ENCODE measurements around the gene SPRR2B. TPM values are rescaled to one million over a fixed set of nuclear protein-coding genes. Genes with fewer than 3 reads are reported as not detected.

Gene SPRR2B
- total and polyA plus RNA-seq, 2 donors (not counting 1 experiment from before 2014, with no cell fraction given), result not detected

DNA sequence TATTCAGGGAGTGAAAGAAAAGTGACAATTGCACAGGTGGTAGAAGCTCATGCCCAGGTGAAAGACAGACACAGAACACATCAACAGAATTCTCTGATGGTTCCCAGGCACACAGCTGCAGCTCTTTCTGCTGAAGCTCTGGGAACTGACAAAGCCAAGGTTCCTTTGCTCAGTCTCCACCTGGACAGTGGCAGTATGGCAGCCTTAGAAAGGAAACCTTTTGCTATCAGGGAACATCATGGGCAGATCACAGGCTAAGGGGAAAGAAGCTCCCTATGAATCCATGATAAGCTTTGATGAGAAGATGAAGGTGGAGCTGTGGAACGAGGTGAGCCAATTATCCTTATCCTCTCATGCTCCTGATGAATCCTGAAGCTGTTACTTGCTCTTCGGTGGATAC is 1.2 kb downstream of the SPRR2B start:
- no peak for TF ChIP-seq EZH2 (IDR thresholded peaks at IDR 0.05; ENCODE audit: low read length, missing control alignments)
- no peak for TF ChIP-seq CTCF (conservative IDR thresholded peaks at IDR 0.05 in 1 of 2, IDR thresholded peaks at IDR 0.05 in 1 of 2; ENCODE audit: low read depth in 1 of 2, low read length in 2 of 2)
- no peak overlapping the region for H2AFZ ChIP-seq (ENCODE audit: low read length)
- H3K79me2 ChIP-seq (ENCODE audit: control insufficient read depth, insufficient read depth, low read length), result no peaks in the 10 kb centered on the region
- H3K27me3 ChIP-seq (ENCODE audit: control insufficient read depth, insufficient read depth, low read length), result no peaks in the 10 kb centered on the region
- no peak overlapping the region for H3K4me2 ChIP-seq (ENCODE audit: extremely low read depth, insufficient read depth, low read length)
- H3K4me1 ChIP-seq (ENCODE audit: control insufficient read depth, extremely low read depth, insufficient read depth, low read length), result no peaks in the 10 kb centered on the region
- H3K27ac ChIP-seq (ENCODE audit: insufficient read depth, low read length), result no peak overlapping the region
- no peak for DNase-seq (ENCODE audit: low read depth in 2 of 2)
- no peak overlapping the region for H3K4me3 ChIP-seq (replicated peaks in 1 of 4; ENCODE audit: control extremely low read depth in 1 of 4, insufficient read depth in 1 of 4, low read depth in 3 of 4, low read length in 4 of 4)
- H3K9me3 ChIP-seq (ENCODE audit: control insufficient read depth, insufficient read depth, low read depth, low read length), result no peaks in the 10 kb centered on the region
- no peaks in the 10 kb centered on the region for H3K36me3 ChIP-seq (ENCODE audit: control insufficient read depth, insufficient read depth, low read length)
- no peak overlapping the region for H3K9ac ChIP-seq (ENCODE audit: insufficient read depth, low read length)
- no peaks in the 10 kb centered on the region for H4K20me1 ChIP-seq (ENCODE audit: control insufficient read depth, extremely low read depth, insufficient read depth, low read length)

DNA sequence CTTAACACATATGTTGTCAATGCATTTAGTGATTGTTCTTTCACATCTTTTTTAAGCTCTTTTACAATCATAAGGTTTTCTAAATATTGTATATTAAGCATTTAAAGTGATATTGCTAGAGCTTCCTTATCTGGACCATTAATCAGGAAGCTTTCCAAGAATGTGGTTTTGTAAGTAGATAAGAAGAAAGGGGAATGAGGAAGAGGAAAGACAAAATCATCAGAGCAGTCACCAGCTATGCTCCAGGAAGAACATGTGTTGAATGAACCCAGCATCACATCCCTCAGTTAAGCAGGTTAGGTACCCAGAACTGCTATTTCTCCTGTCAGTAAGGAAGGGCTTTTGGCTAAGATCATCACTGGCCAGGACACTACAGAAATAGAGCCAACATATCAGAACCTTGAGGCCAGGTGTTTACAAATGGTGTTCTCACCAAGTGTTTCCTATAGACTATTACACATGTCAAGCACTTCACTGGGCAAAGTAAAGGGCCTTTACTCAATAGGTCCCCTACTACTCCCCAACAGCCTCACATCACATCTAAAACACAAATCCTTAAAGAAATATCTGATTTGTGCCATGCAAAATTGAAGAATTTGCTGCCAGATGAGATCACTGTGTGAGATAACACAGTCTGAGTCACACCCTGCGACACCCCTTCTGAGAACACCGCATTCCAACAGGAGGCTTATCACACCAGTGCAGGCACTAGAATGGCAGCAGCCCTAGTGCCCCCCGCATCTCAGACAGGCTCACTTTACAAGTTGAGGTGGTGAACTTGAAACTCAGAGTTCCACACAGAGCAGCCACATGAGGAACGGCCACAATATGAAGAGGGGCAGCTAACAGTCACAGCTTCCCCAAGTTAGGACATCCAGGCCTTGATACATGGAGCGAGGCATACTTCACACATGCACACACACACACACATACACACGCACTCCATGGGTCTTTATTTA is 12.3 kb downstream of the SPRR2B start:
- no peak overlapping the region for H3K27ac ChIP-seq (ENCODE audit: insufficient read depth, low read length)
- no peaks in the 10 kb centered on the region for H3K9me3 ChIP-seq (ENCODE audit: control insufficient read depth, insufficient read depth, low read depth, low read length)
- H3K36me3 ChIP-seq (ENCODE audit: control insufficient read depth, insufficient read depth, low read length), result no peaks in the 10 kb centered on the region
- H3K4me2 ChIP-seq (ENCODE audit: extremely low read depth, insufficient read depth, low read length), result no peak overlapping the region
- H3K9ac ChIP-seq (ENCODE audit: insufficient read depth, low read length), result no peak overlapping the region
- H2AFZ ChIP-seq (ENCODE audit: low read length), result no peak overlapping the region
- no peak for TF ChIP-seq EZH2 (IDR thresholded peaks at IDR 0.05; ENCODE audit: low read length, missing control alignments)
- TF ChIP-seq CTCF (conservative IDR thresholded peaks at IDR 0.05 in 1 of 2, IDR thresholded peaks at IDR 0.05 in 1 of 2; ENCODE audit: low read depth in 1 of 2, low read length in 2 of 2), result no peak
- H3K4me3 ChIP-seq (replicated peaks in 1 of 4; ENCODE audit: control extremely low read depth in 1 of 4, insufficient read depth in 1 of 4, low read depth in 3 of 4, low read length in 4 of 4), result no peak overlapping the region
- no peaks in the 10 kb centered on the region for H4K20me1 ChIP-seq (ENCODE audit: control insufficient read depth, extremely low read depth, insufficient read depth, low read length)
- no peaks in the 10 kb centered on the region for H3K79me2 ChIP-seq (ENCODE audit: control insufficient read depth, insufficient read depth, low read length)
- no peak for DNase-seq (ENCODE audit: low read depth in 2 of 2)
- no peaks in the 10 kb centered on the region for H3K4me1 ChIP-seq (ENCODE audit: control insufficient read depth, extremely low read depth, insufficient read depth, low read length)
- H3K27me3 ChIP-seq (ENCODE audit: control insufficient read depth, insufficient read depth, low read length), result no peaks in the 10 kb centered on the region

GRCh38 chr1:153058154-153058553 is 13.3 kb downstream of the SPRR2B start:
- Histone ChIP-seq H3K27ac (ENCODE audit: insufficient read depth, low read length) (no peak overlapping the region), H3K79me2 (ENCODE audit: control insufficient read depth, insufficient read depth, low read length) (no peaks in the 10 kb centered on the region), H3K4me3 (replicated peaks in 1 of 4; ENCODE audit: control extremely low read depth in 1 of 4, insufficient read depth in 1 of 4, low read depth in 3 of 4, low read length in 4 of 4) (no peak overlapping the region), H3K4me1 (ENCODE audit: control insufficient read depth, extremely low read depth, insufficient read depth, low read length) (no peaks in the 10 kb centered on the region), H4K20me1 (ENCODE audit: control insufficient read depth, extremely low read depth, insufficient read depth, low read length) (no peaks in the 10 kb centered on the region), H3K4me2 (ENCODE audit: extremely low read depth, insufficient read depth, low read length) (no peak overlapping the region), H3K36me3 (ENCODE audit: control insufficient read depth, insufficient read depth, low read length) (no peaks in the 10 kb centered on the region), H3K9ac (ENCODE audit: insufficient read depth, low read length) (no peak overlapping the region), H3K9me3 (ENCODE audit: control insufficient read depth, insufficient read depth, low read depth, low read length) (no peaks in the 10 kb centered on the region), H3K27me3 (ENCODE audit: control insufficient read depth, insufficient read depth, low read length) (no peaks in the 10 kb centered on the region), H2AFZ (ENCODE audit: low read length) (no peak overlapping the region)
- no peak for DNase-seq (ENCODE audit: low read depth in 2 of 2)
- TF ChIP-seq EZH2 (IDR thresholded peaks at IDR 0.05; ENCODE audit: low read length, missing control alignments) (no peak), CTCF (conservative IDR thresholded peaks at IDR 0.05 in 1 of 2, IDR thresholded peaks at IDR 0.05 in 1 of 2; ENCODE audit: low read depth in 1 of 2, low read length in 2 of 2) (no peak)
